Measurements from ENCODE around the gene LYSMD3.

GRCh38 chr5:90506221-90506620 lies 23.2 kb downstream of the LYSMD3 start:
- TF ChIP-seq CTCF (IDR thresholded peaks at IDR 0.05): no peak
- no peak for TF ChIP-seq ZFX (IDR thresholded peaks at IDR 0.05; ENCODE audit: borderline replicate concordance)
